ENCODE measurements around the gene MPHOSPH9. TPM values are rescaled to one million over a fixed set of nuclear protein-coding genes. Genes with fewer than 3 reads are reported as not detected.

The MPHOSPH9 gene
- total RNA-seq, 1 donor from 2014 or later = 27.2 TPM

DNA sequence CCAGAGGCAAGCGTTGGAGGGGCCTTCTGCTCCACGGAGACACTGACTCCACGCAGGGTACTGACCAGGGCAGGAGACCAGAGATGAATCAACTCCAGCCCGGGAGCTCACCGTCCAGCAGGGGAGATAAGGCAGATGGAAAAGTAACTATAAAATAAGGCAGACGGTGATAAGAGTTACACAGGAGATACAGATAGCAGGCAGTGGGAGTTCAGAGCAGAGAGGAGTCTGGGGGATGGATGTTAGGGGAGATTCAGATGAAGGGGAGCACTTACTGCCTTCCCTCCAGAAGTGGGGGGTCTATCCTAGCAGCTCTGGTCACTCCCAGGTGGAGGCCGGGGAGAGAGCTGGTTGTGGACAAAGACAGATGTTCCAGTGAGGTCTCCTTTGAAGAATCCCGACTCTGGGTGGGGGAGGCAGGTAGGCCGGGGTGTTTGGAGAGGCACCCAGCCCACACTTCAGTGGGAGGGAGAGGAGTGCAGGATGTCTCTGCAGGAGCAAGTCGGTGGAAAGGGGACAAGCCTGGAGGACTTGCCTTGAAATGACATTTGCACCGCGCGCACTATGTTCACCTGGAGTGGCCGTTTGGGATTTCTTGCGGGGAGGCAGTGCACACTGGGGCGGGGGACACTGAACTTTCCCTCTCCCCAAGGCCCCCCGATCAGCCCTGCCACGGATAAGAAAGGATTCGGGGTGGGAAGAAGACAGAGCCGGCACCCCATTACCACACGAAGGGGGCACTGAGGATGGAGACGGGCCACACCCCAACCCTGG lies 83.3 kb downstream of the MPHOSPH9 start:
- peak overlapping the region; percentile 69 for H3K4me3 Mint-ChIP-seq (ENCODE audit: unreplicated experiment)
- peaks cover 14% of the 10 kb centered on the region for H3K4me1 Mint-ChIP-seq (ENCODE audit: low read depth)
- no peak for DNase-seq (ENCODE audit: low spot score)
- H3K9me3 Mint-ChIP-seq (ENCODE audit: low read depth) = no peaks in the 10 kb centered on the region
- H3K36me3 Mint-ChIP-seq (ENCODE audit: low read depth) = no peaks in the 10 kb centered on the region
- TF ChIP-seq, protein P1, sequence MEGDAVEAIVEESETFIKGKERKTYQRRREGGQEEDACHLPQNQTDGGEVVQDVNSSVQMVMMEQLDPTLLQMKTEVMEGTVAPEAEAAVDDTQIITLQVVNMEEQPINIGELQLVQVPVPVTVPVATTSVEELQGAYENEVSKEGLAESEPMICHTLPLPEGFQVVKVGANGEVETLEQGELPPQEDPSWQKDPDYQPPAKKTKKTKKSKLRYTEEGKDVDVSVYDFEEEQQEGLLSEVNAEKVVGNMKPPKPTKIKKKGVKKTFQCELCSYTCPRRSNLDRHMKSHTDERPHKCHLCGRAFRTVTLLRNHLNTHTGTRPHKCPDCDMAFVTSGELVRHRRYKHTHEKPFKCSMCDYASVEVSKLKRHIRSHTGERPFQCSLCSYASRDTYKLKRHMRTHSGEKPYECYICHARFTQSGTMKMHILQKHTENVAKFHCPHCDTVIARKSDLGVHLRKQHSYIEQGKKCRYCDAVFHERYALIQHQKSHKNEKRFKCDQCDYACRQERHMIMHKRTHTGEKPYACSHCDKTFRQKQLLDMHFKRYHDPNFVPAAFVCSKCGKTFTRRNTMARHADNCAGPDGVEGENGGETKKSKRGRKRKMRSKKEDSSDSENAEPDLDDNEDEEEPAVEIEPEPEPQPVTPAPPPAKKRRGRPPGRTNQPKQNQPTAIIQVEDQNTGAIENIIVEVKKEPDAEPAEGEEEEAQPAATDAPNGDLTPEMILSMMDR (IDR thresholded peaks at IDR 0.05) = no peak
- peak overlapping the region; percentile 57 for H3K27ac Mint-ChIP-seq (ENCODE audit: unreplicated experiment)
- H3K27me3 Mint-ChIP-seq (ENCODE audit: low read depth) = no peaks in the 10 kb centered on the region

GRCh38 chr12:123149088-123149487 lies 83.9 kb downstream of the MPHOSPH9 start:
- H3K4me1 Mint-ChIP-seq (ENCODE audit: low read depth) = peaks cover 14% of the 10 kb centered on the region
- H3K4me3 Mint-ChIP-seq (ENCODE audit: unreplicated experiment) = peak overlapping the region; percentile 69
- H3K27ac Mint-ChIP-seq (ENCODE audit: unreplicated experiment) = peak overlapping the region; percentile 47
- no peak for DNase-seq (ENCODE audit: low spot score)
- H3K27me3 Mint-ChIP-seq (ENCODE audit: low read depth) = no peaks in the 10 kb centered on the region
- H3K36me3 Mint-ChIP-seq (ENCODE audit: low read depth) = no peaks in the 10 kb centered on the region
- TF ChIP-seq, protein P1 (IDR thresholded peaks at IDR 0.05) = no peak
- no peaks in the 10 kb centered on the region for H3K9me3 Mint-ChIP-seq (ENCODE audit: low read depth)

GRCh38 chr12:123148655-123149054 lies 84.3 kb downstream of the MPHOSPH9 start:
- Mint-ChIP-seq H3K4me3 (ENCODE audit: unreplicated experiment) (no peak overlapping the region), H3K4me1 (ENCODE audit: low read depth) (peaks cover 14% of the 10 kb centered on the region), H3K9me3 (ENCODE audit: low read depth) (no peaks in the 10 kb centered on the region), H3K36me3 (ENCODE audit: low read depth) (no peaks in the 10 kb centered on the region), H3K27me3 (ENCODE audit: low read depth) (no peaks in the 10 kb centered on the region), H3K27ac (ENCODE audit: unreplicated experiment) (no peak overlapping the region)
- DNase-seq (ENCODE audit: low spot score) = no peak
- TF ChIP-seq, protein P1 (IDR thresholded peaks at IDR 0.05) = no peak

- TF ChIP-seq, protein P1 (IDR thresholded peaks at IDR 0.05) = no peak
- H3K4me1 Mint-ChIP-seq (ENCODE audit: low read depth) = peaks cover 16% of the 10 kb centered on the region
- H3K27me3 Mint-ChIP-seq (ENCODE audit: low read depth) = no peaks in the 10 kb centered on the region
Measured at GRCh38 chr12:123148223-123148622, 84.7 kb downstream of the MPHOSPH9 start.

GRCh38 chr12:123145211-123145610 lies 87.7 kb downstream of the MPHOSPH9 start:
- Mint-ChIP-seq H3K4me1 (ENCODE audit: low read depth) (peaks cover 42% of the 10 kb centered on the region), H3K9me3 (ENCODE audit: low read depth) (no peaks in the 10 kb centered on the region), H3K36me3 (ENCODE audit: low read depth) (no peaks in the 10 kb centered on the region), H3K27me3 (ENCODE audit: low read depth) (no peaks in the 10 kb centered on the region), H3K4me3 (ENCODE audit: unreplicated experiment) (no peak overlapping the region), H3K27ac (ENCODE audit: unreplicated experiment) (no peak overlapping the region)
- no peak for DNase-seq (ENCODE audit: low spot score)
- TF ChIP-seq, protein P1 (IDR thresholded peaks at IDR 0.05) = no peak

More at GRCh38 chr12:123148223-123148622, 84.7 kb downstream of the MPHOSPH9 start:
- no peak overlapping the region for H3K27ac Mint-ChIP-seq (ENCODE audit: unreplicated experiment)
- H3K36me3 Mint-ChIP-seq (ENCODE audit: low read depth) = no peaks in the 10 kb centered on the region
- no peaks in the 10 kb centered on the region for H3K9me3 Mint-ChIP-seq (ENCODE audit: low read depth)
- no peak for DNase-seq (ENCODE audit: low spot score)
- no peak overlapping the region for H3K4me3 Mint-ChIP-seq (ENCODE audit: unreplicated experiment)
